Dermis microvascular lymphatic vessel endothelial cell (primary cell): ENCODE data around the gene ADGRG3. TPM values are rescaled to one million over a fixed set of nuclear protein-coding genes. Genes with fewer than 3 reads are reported as not detected.

Source experiments
- DNase-seq, 2 donors: peaks; one replicate each; pipeline versions ENCODE4 v3.0.0 to v3.0.0-alpha.2; 2010; ENCODE audit warnings: low read depth in 2 of 2
- total RNA-seq: library from RNA; depleted of rRNA; stranded (reverse); fragments of >200 nt; gene quantifications from 2 replicates; pipeline ENCODE4 v1.2.1, GENCODE V29; 2014

ADGRG3 gene
- total RNA-seq, 1 donor from 2014 or later: 1.3 TPM

DNA sequence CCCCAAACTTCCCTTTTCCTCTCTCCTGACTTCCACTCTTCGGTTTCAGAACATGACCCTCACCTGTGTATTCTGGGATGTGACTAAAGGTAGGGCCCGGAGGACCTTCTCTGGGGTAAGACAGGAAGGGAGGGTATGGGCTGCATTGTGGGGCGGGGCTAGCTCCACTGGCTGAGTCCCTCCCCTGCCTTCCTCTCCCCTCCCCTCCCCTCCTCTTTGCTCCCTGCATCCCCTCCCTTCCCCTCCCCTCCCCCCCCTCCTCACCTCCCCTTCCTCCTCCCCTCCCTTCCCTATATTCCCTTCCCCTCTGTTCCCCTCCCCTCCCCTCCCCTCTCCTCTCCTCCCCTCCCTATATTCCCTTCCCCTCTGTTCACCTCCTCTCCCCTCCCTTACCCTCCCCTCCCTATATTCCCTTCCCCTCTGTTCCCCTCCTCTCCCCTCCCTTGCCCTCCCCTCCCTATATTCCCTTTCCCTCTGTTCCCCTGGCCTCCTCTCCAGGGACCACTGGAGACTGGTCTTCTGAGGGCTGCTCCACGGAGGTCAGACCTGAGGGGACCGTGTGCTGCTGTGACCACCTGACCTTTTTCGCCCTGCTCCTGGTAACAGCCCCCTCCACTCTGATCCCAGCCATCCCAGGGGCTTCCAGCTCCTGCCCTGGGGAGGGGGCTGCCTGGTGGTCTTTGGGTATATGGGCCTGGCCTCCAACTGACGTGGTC lies 11.8 kb downstream of the ADGRG3 start:
- no peak for DNase-seq

DNA sequence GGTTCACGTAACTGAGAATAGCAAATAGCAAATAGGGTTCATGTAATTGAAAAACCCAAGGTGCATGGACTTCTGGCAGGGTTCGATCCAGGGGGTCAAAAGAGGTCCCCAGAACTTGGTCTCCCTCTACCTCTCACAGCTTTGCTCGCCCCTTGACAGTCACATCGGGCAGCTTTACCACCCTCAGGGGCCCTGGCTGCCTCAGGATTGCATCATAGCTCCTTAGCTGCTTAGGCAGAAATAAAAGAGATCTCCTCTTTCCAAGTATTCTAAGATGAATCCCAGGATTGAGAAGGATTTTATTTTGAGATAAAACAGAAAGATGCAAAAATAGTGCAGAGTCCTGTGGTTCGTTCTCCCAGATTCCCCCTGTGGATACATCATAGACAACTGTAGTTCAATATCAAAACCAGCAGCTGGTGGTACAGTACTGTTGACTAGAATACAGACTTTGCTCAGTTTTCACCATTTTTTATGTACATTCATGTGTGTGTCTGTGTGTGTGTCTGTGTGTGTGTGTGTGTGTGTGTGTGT lies 12.8 kb downstream of the ADGRG3 start:
- no peak for DNase-seq

DNA sequence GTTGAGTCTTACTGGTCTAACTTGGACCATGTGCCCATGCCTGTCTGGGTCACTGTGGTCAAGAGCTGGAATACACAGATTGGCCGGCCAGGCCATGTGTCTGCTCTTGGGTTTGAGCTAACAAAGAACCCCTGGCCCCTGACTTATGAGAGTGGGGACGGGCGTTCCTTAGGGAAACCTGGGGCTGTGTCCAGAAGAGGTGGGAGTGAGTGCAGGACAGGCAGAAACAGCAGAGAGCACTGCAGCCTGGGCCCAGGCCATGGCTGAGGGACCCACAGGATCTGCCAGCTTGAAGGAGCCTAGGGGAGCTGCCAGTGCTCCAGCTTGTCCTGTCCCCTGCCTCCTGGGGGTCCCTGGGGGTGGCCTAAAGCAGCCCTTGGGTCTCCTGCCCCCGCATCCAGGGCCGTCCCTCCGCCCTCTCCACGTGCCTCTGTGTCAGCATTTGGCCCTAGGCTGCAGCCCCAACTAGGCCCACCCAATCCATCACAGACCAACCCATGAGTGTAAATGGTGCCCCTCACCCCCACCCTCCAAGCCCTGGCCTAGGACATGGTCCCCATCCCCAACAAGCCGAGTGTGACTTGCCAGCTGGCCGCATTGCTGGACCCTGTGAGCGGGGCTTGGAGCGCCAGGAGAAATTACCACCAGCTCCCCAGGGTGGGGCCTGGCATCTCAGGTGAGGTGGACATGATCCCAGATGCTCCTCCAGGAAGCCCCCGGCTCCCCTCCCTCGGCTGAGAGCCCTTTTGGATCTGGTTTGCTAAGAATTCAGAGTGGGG lies 14.0 kb downstream of the ADGRG3 start:
- no peak for DNase-seq

DNA sequence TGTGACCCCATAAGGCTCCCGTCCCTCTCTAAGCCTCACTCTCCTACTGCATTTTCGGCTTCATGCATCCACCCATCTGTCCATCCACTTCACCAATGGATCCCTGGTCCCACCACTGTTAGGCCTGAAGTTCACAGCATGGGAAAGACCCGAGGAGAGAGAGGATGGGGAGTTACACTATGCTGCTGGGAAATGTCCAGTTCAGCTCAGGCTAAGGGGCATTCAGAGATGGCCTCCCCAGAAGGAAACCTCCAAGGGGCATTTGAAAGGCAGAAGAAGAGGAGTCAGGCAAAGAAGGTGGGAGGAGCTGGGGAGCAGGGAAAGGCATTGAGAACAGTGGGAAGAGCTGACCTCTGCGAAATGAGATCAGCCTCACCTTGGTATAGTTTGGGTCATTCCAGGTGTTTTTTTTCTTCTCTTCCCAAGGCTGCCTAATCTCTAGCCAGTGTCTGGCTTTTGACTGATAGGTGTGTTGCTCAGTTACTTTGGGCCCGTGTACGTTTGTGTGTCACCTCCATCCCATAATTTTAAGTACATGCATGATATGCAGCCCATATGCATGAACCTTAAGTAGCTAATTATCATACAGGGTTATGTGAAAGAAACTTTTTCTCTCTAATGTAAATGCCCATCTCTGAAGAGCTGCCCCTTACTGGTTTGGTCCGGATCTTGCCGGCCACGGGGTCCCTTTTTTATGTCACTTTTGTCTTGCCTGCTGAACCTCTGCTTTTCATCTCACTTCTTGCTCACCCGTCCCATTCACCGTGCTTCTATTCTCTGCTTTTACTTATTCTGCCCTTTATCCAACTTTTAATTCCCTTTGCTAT lies 14.9 kb downstream of the ADGRG3 start:
- DNase-seq: no peak

DNA sequence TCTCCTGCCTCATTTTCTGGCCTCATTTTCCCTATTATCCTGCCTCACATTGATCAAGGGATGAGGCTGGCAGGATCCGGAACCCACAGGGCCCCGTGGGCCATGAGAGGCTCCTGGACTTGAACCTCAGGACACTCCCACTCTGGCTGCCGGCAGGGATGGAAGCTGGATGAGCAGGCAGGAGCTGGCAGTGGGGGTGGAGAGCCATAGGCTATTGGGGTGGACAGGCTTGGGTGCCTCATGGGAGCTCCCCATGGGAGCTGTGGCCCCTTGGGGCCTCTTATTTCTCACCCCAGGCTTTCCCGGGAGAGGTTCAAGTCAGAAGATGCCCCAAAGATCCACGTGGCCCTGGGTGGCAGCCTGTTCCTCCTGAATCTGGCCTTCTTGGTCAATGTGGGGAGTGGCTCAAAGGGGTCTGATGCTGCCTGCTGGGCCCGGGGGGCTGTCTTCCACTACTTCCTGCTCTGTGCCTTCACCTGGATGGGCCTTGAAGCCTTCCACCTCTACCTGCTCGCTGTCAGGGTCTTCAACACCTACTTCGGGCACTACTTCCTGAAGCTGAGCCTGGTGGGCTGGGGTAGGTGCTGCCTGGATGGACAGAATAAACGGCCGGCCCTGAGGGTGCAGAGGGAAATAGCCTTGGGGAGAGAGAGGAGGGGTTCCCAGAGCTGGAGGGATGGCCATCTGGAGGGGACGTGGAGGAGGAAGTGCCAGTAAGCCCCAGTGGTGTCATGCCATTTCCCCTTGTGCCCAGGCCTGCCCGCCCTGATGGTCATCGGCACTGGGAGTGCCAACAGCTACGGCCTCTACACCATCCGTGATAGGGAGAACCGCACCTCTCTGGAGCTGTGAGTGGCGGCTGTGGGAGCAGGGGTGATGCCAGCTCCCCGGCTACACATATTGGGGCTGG lies 15.8 kb downstream of the ADGRG3 start:
- no peak for DNase-seq

DNA sequence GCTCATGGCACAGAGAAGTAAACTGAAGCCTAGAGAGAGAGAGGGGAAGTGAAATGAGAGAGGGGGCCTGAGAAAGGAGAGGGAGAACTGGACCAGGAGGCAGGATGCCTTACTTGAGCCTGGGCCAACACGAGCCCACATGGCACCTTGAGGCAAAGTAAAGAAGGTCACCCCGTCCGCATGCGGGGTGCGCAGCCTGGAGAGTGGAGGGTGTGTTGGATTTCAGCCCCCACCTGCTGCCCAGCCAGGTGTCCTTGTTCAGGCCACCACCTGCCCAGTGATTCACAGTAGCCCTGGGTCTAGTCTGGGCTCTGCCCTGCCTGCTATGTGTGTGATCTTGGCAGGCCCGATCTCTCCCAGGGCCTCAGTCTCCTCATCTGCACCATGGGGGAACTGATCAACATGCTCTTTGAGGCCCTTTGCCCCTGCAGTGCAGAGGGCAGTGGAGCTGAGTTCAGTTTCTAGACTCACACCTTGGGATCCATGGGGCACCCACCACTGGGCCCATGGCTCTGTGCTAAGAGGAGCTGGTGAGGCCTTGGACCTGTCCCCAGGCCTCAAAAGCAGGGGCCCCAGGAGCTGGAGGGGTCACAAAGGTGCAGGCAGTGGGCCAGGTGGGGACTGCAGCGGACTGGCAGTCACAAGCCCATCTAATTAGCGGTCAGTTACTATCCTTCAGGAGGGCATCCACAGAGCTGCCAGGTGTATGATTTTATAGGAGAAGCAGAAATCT lies 16.7 kb downstream of the ADGRG3 start:
- no peak for DNase-seq

DNA sequence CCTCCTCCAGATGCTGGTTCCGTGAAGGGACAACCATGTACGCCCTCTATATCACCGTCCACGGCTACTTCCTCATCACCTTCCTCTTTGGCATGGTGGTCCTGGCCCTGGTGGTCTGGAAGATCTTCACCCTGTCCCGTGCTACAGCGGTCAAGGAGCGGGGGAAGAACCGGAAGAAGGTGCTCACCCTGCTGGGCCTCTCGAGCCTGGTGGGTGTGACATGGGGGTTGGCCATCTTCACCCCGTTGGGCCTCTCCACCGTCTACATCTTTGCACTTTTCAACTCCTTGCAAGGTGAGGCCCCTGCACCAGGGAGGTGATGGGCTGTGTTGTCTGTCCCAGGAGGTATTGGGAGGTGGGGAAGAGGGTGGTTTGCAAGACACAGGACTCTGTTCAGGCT lies 17.5 kb downstream of the ADGRG3 start:
- DNase-seq: no peak

- no peak for DNase-seq
Observed at GRCh38 chr16:57686577-57686976, 18.5 kb downstream of the ADGRG3 start.

DNA sequence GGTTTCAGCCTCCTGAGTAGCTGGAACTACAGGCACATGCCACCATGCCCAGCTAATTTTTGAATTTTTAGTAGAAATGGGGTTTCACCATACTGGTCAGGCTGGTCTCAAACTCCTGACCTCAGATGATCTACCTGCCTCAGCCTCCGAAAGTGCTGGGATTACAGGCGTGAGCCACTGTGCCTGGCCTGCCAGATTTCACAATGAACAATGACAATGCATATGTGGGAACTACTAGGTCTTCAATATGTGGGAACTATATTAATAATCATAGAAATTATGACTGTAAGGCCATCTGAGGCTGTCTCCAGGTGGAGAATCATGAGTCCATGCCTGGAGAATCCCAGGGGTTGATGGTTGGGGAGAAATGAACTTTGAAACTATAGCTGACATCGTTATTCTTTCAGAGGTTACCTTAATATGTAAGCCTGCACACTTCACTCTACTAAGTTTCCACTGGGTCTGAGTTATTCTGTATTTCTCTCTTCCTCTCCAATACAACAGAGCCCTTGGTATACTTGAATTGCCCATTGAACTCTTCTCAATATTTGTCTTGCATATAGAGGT lies 19.3 kb downstream of the ADGRG3 start:
- no peak for DNase-seq

DNA sequence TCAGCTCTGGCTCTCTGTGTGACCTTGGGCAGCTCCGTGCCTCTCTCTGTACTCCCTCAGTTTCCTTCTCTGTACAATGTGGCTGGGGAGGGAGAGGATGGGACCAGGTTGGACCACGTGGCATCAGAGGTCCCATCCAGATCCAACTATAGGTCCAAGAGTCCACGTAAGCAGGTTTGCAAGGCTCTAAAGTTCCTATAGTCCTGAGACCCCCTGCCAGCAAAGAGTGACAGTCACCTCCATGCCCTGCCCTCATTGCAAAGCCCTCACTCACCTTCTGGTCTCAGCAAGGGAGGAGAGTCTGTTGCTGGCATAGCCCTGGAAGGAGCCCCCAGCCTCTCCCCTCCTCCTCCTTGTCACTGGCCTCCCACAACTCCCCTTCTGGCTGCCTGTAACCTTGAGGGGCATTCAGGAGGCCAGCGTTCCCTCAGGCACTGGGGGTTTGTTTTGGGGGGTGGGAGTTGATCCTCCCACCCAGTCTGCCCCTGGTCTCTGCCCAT lies 20.4 kb downstream of the ADGRG3 start:
- DNase-seq: no peak

DNA sequence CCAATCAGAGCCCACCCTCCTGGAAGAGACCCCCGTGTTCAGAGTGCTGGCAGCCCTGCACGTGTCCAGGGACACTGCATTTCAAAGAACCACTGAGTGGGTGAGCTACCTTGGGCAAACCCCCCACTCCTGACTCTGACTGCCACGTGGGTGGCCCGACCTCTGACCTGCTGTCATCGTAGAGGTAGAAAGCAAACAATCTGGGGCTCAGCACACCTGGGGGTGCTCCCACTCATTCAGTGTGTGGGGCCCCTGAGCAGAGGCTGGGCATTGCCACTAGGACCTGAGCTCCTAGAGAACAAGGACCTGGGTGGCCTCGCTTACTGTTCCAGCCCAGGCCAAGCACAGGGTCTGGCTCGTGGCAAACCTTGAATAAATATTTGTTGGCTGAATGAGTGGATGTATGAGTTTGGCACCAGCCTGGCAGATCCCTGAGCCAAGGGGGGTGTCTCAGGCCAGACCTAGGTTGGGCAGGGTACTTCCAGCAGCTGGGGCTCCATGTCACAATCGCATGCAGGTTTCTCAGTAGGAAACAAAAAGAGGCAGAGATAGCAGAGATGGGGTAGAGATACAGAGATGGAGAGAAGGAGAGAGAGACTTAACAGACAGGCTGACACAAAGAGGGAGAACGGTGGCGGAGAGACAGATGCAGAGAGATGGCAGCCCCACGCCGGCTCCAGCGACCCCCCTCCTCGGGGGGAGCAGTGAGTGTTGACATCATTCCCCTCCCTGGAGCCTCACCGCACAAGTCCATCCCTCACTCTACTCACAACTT lies 21.1 kb downstream of the ADGRG3 start:
- no peak for DNase-seq

DNA sequence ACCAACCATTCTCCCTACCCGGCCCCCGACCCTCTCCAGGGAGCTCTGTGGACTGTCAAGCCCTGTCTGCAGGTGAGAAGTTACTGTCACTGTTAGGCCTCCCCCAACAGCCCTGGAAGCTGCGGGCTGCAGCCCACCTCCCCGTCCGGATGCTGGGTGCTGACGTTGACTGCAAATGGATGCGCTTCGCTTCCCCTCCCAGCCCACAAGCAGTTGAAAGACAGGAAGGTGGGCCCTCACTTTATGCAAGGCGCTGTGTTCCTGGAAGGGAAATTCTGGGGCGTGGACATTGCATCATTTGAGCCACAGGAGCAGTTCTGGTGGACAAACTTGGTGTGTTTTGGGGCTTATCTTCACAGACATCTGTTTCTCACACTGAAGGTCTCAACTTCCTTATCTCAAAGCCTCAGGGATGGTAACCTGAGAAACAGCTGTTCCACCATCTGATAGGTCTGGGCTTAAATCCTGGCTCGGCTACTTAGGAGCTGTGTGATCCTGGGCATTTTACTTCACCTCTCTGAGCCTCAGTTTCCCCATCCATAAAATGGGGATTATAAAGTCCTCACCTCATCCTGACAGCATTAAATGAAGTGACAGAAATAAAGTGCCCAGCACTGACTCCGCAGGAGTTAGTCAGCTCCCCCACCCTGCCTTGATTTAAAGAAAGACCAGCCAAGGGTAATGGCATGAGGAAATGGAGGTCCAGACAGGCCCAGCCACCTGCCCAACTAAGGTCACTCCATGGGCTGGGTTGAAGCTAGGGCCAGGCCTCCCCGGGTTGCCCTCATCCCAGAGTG lies 21.9 kb downstream of the ADGRG3 start:
- peak in 1 of 2 donors; percentile 19 for DNase-seq

DNA sequence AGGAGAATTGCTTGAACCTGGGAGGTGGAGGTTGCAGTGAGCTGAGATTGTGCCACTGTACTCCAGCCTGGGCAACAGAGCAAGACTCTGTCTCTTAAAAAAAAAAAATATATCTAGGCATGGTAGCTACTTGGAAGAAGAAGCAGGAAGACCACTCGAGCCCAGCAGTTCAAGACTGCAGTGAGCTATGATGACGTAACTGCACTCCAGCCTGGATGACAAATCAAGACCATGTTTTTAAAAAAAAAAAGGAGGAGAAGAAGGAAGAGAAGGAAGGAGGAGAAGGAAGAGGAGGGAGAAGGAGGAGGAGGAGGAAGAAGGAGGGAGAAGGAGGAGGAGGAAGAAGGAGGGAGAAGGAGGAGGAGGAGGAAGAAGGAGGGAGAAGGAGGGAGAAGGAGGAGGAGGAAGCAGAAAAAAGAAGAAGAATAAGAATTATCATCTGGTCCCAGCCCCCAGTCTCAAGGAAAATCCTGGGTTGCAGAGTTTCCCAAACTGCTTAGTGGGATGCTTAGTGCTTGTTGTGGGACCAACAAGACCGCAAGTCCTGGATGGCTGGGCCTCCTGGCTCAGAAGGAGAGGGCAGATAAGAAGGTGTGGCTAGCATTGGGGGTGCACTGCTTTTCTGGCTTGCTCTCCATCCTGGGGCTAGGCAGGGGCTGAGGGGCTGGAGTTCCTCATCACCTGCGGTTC lies 22.8 kb downstream of the ADGRG3 start:
- no peak for DNase-seq

DNA sequence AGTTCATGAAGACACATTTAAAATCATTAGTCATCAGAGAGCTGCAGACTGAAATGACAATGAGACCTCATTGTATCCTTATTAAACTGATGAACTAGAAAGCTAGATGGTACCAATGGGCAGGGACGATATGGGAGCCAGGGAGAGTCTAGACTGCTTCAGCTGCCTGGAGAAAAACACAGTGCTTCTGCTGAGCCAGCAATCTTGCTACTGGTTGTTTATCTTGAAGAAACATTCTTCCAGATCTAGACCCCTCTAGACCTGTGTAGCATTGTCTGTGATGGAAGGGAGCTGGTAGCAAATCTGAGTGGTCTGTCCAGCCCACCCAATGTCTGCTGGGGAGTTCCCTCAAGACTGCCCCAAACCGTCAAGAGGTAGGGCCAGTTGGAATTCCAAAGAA lies 24.5 kb downstream of the ADGRG3 start:
- no peak for DNase-seq

GRCh38 chr16:57693550-57693949 lies 25.4 kb downstream of the ADGRG3 start:
- DNase-seq: no peak

GRCh38 chr16:57694231-57694724 lies 26.2 kb downstream of the ADGRG3 start:
- no peak for DNase-seq
